ENCODE measurements around the gene EHF. TPM values are rescaled to one million over a fixed set of nuclear protein-coding genes. Genes with fewer than 3 reads are reported as not detected.

Gene EHF
- total RNA-seq, 2 donors from 2014 or later: 0.35 TPM; not detected in 1

DNA sequence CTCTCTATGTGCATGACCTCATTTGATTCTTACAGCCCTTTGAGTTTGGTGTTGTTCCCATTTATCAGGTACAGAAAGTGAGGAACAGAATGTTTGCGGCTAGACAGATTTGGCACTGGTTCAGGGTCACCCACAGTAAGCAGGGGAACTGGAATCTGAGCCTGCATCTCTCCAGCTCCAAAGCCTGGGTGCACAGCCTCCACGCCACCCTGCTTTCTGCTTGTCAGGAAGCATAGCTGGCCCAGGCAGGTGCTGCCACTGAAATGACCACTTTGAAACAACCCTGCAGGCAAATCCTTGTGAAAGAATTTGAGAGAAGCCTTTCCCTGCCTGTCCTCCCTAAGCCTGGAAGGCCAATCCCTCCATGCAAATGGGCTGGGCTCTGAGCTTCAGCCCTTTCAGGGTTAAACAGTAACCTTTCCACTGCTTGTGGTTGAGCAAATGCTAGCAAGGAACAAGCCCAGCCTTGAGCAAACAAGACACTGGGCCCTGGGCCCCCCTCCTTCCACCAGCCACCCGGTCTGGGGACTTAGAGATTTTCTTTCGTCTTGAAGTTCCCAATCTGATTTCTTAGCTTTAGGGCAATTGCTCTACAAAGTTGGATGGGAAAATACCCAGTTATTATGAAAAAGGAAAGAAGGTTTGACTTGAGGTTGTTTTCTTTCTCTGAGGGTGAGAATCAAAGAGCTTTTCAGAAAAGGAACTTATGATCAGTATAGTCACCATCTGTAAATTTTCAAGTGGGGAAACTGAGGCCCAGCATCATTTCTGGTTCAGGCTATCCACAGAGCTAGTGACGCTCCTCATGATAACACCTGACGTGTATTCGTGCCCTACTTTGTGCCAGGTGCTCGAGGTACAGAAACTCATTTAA is 19.4 kb downstream of the EHF start:
- Mint-ChIP-seq H3K4me3 (no peak overlapping the region), H3K27me3 (peaks cover 14% of the 10 kb centered on the region), H3K27ac (no peak overlapping the region), H3K9me3 (no peaks in the 10 kb centered on the region), H3K4me1 (no peaks in the 10 kb centered on the region), H3K36me3 (ENCODE audit: low read depth) (no peaks in the 10 kb centered on the region)
- ATAC-seq (replicated peaks): no peak

GRCh38 chr11:34640924-34641275 is 20.0 kb downstream of the EHF start:
- no peak overlapping the region for H3K27ac Mint-ChIP-seq
- H3K27me3 Mint-ChIP-seq: peaks cover 20% of the 10 kb centered on the region
- H3K9me3 Mint-ChIP-seq: no peaks in the 10 kb centered on the region
- no peaks in the 10 kb centered on the region for H3K4me1 Mint-ChIP-seq
- H3K4me3 Mint-ChIP-seq: no peak overlapping the region
- no peak for ATAC-seq (replicated peaks)
- H3K36me3 Mint-ChIP-seq (ENCODE audit: low read depth): no peaks in the 10 kb centered on the region

GRCh38 chr11:34641456-34641855 is 20.6 kb downstream of the EHF start:
- ATAC-seq (replicated peaks): no peak

GRCh38 chr11:34642001-34642554 is 21.2 kb downstream of the EHF start:
- Mint-ChIP-seq H3K27me3 (peaks cover 23% of the 10 kb centered on the region), H3K4me3 (no peak overlapping the region), H3K36me3 (ENCODE audit: low read depth) (no peaks in the 10 kb centered on the region), H3K27ac (no peak overlapping the region), H3K9me3 (no peaks in the 10 kb centered on the region), H3K4me1 (no peaks in the 10 kb centered on the region)
- no peak for ATAC-seq (replicated peaks)

More at GRCh38 chr11:34641456-34641855, 20.6 kb downstream of the EHF start:
- Mint-ChIP-seq H3K9me3 (no peaks in the 10 kb centered on the region), H3K27me3 (peaks cover 22% of the 10 kb centered on the region), H3K4me3 (no peak overlapping the region), H3K27ac (no peak overlapping the region), H3K4me1 (no peaks in the 10 kb centered on the region), H3K36me3 (ENCODE audit: low read depth) (no peaks in the 10 kb centered on the region)

DNA sequence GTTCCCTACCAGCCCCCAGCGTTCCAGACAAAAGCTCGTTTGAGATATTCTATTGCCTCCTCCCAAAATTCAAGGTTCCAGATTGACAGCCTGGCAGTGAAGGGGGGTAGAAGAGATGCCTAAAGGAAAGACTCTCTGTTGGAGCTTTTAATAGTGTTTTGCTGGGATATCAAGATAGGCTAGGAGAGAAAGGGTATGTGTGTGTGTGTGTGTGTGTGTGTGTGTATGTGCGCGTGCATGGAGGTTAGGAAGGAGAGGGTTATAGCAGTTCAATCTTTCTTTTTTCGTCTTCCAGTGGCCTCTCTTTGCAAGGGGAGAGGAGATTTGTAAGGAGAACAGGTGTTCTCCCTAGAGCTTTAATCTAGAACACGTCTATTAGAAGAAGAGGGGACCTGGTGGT is 22.0 kb downstream of the EHF start:
- Mint-ChIP-seq H3K27me3 (peaks cover 28% of the 10 kb centered on the region), H3K9me3 (no peaks in the 10 kb centered on the region), H3K36me3 (ENCODE audit: low read depth) (no peaks in the 10 kb centered on the region), H3K4me3 (no peak overlapping the region), H3K4me1 (no peaks in the 10 kb centered on the region), H3K27ac (no peak overlapping the region)
- no peak for ATAC-seq (replicated peaks)

- Mint-ChIP-seq H3K9me3 (no peaks in the 10 kb centered on the region), H3K4me3 (no peak overlapping the region), H3K27ac (no peak overlapping the region), H3K36me3 (ENCODE audit: low read depth) (no peaks in the 10 kb centered on the region), H3K4me1 (no peaks in the 10 kb centered on the region), H3K27me3 (peaks cover 30% of the 10 kb centered on the region)
- no peak for ATAC-seq (replicated peaks)
These were observed 22.4 kb downstream of the EHF start for GRCh38 chr11:34643311-34643710.

GRCh38 chr11:34643846-34644245 is 23.0 kb downstream of the EHF start:
- Mint-ChIP-seq H3K27me3 (peaks cover 30% of the 10 kb centered on the region), H3K36me3 (ENCODE audit: low read depth) (no peaks in the 10 kb centered on the region), H3K9me3 (no peaks in the 10 kb centered on the region), H3K4me3 (no peak overlapping the region), H3K27ac (no peak overlapping the region), H3K4me1 (no peaks in the 10 kb centered on the region)
- no peak for ATAC-seq (replicated peaks)

DNA sequence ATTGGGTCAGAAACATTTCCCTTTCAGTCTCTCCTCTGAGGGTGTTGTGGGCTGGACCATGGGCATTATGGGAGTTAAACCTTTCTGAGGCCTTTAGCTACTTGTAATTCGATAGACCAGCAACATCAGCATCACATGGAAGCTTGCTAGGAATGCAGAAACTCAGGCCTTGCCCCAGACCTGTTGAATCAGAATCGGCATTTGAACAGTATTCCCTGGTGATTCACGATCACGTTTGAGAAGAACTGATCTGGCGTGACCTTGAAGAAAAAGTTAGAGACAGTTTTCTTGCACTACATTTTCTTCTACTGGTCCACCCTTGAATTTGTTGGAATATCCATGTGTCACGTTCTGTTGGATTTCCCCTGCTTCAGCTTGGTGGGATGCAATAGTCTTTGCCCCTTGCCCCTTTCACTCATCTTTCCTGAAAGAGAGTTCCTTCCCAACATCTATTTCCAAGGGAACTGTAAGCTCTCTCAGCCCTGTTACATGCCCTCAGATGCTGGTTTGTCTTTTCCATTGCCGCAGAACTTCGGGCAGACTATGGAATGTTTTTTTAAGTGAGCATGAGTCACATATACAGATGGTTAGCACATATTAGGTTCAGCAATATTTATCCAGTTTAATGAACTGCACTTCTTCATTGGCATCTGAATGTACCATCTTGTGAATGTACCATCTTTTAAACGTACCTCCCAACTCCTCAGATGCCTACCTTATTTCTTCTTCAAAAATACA is 23.9 kb downstream of the EHF start:
- no peak for ATAC-seq (replicated peaks)
- Mint-ChIP-seq H3K4me1 (no peaks in the 10 kb centered on the region), H3K36me3 (ENCODE audit: low read depth) (no peaks in the 10 kb centered on the region), H3K27me3 (peaks cover 30% of the 10 kb centered on the region), H3K4me3 (no peak overlapping the region), H3K9me3 (no peaks in the 10 kb centered on the region), H3K27ac (no peak overlapping the region)

DNA sequence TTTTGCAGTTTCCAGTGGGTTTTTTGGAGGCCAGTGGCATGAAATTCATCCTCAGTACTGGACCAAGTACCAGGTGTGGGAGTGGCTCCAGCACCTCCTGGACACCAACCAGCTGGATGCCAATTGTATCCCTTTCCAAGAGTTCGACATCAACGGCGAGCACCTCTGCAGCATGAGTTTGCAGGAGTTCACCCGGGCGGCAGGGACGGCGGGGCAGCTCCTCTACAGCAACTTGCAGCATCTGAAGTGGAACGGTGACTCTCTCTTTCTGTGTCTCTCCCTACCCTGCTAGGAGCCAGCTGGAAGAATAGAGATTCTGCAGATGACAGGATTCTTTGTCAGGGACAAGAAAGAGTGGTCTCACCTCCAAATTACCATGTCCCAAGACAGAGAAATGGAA is 25.5 kb downstream of the EHF start:
- Mint-ChIP-seq H3K36me3 (ENCODE audit: low read depth) (peaks cover 5% of the 10 kb centered on the region), H3K4me1 (peaks cover 10% of the 10 kb centered on the region), H3K4me3 (no peak overlapping the region), H3K9me3 (no peaks in the 10 kb centered on the region), H3K27me3 (peaks cover 30% of the 10 kb centered on the region), H3K27ac (no peak overlapping the region)
- no peak for ATAC-seq (replicated peaks)

- Mint-ChIP-seq H3K9me3 (no peaks in the 10 kb centered on the region), H3K4me3 (no peak overlapping the region), H3K36me3 (ENCODE audit: low read depth) (peaks cover 5% of the 10 kb centered on the region), H3K27ac (no peak overlapping the region), H3K27me3 (peaks cover 30% of the 10 kb centered on the region), H3K4me1 (peaks cover 13% of the 10 kb centered on the region)
- no peak for ATAC-seq (replicated peaks)
These were observed 26.2 kb downstream of the EHF start for GRCh38 chr11:34647131-34647530.

GRCh38 chr11:34647532-34647931 is 26.6 kb downstream of the EHF start:
- Mint-ChIP-seq H3K9me3 (no peaks in the 10 kb centered on the region), H3K4me1 (peaks cover 17% of the 10 kb centered on the region), H3K36me3 (ENCODE audit: low read depth) (peaks cover 5% of the 10 kb centered on the region), H3K27ac (no peak overlapping the region), H3K27me3 (peaks cover 28% of the 10 kb centered on the region), H3K4me3 (no peak overlapping the region)
- ATAC-seq (replicated peaks): no peak

DNA sequence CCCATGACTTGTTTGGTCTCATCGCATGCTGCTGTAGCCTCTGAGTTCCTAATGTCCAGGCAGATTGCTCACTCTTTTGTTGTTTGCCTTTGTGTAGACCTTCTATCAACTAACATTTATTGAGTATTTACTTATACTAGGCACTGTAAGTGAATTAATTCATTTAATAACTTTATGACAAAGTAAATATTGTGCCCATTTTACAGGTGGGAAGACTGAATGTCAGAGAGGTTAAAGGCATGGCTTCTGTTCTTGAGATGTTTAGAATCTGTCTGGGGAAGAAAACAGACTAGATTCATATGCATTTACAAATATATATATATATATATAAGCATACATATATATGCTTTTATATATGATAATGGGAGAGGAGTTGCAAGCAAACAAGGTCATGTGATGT is 27.1 kb downstream of the EHF start:
- Mint-ChIP-seq H3K27me3 (peaks cover 25% of the 10 kb centered on the region), H3K4me3 (no peak overlapping the region), H3K4me1 (peaks cover 19% of the 10 kb centered on the region), H3K36me3 (ENCODE audit: low read depth) (peaks cover 5% of the 10 kb centered on the region), H3K9me3 (no peaks in the 10 kb centered on the region), H3K27ac (no peak overlapping the region)
- no peak for ATAC-seq (replicated peaks)

DNA sequence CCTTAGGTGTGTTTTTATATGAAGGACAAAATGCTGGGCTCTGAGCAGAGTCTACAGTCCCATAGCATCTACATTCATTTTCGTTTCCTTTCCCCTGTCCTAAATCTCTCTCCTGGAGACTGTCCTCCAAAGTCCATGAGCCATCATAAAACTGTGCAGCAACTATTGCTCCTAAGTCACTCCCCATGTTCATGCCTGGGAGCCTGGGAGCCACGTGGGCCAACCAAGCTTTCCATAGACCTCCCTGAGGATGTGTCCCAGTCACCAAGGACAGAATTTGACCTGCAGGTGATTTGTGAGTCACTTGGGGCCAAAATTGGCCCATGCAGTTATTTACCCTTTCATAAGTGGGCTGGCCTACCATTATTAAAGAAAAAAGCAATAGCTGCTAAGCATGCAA is 28.7 kb downstream of the EHF start:
- Mint-ChIP-seq H3K4me3 (no peak overlapping the region), H3K4me1 (peaks cover 28% of the 10 kb centered on the region), H3K36me3 (ENCODE audit: low read depth) (peaks cover 5% of the 10 kb centered on the region), H3K9me3 (no peaks in the 10 kb centered on the region), H3K27ac (no peak overlapping the region), H3K27me3 (peaks cover 28% of the 10 kb centered on the region)
- no peak for ATAC-seq (replicated peaks)

GRCh38 chr11:34650528-34650927 is 29.6 kb downstream of the EHF start:
- H3K27me3 Mint-ChIP-seq: peaks cover 22% of the 10 kb centered on the region
- H3K4me3 Mint-ChIP-seq: peak overlapping the region; percentile 67
- peak; percentile 87 for ATAC-seq (replicated peaks)
- H3K27ac Mint-ChIP-seq: peak overlapping the region; percentile 83
- H3K36me3 Mint-ChIP-seq (ENCODE audit: low read depth): peaks cover 5% of the 10 kb centered on the region
- no peaks in the 10 kb centered on the region for H3K9me3 Mint-ChIP-seq
- H3K4me1 Mint-ChIP-seq: peaks cover 28% of the 10 kb centered on the region

GRCh38 chr11:34651551-34651950 is 30.7 kb downstream of the EHF start:
- Mint-ChIP-seq H3K27ac (peak overlapping the region; percentile 61), H3K9me3 (no peaks in the 10 kb centered on the region), H3K36me3 (ENCODE audit: low read depth) (peaks cover 5% of the 10 kb centered on the region), H3K27me3 (peaks cover 20% of the 10 kb centered on the region), H3K4me3 (peak overlapping the region; percentile 67), H3K4me1 (peaks cover 28% of the 10 kb centered on the region)
- ATAC-seq (replicated peaks): no peak
